KBM-7 (cell line): ENCODE results near the gene C14orf93.
A peak's percentile ranks its signal among the peaks of the same experiment; 100 is the strongest.
"Not testable (repeated sequence)": the region's sequence is repeated elsewhere in the genome, so short reads cannot be mapped to it uniquely, and the experiment has no call there.

Source experiments
- DNase-seq: peaks from one replicate; pipeline ENCODE4 v3.0.0-alpha.2; 2015
- in situ Hi-C: fragments of 300-500 bp; cut with MboI; formaldehyde crosslinking; loops from 2 replicates; pipeline ENCODE4 v1.14.3; 2020; ENCODE audit warnings: low sequenced_read_pairs, low pct_unique_long_range_greater_than_20kb, mixed read lengths

The C14orf93 gene

GRCh38 chr14:23024612-23025075, 14.7 kb upstream of the C14orf93 start:
- no peak for DNase-seq
- in situ Hi-C loops, result no loop called here

DNA sequence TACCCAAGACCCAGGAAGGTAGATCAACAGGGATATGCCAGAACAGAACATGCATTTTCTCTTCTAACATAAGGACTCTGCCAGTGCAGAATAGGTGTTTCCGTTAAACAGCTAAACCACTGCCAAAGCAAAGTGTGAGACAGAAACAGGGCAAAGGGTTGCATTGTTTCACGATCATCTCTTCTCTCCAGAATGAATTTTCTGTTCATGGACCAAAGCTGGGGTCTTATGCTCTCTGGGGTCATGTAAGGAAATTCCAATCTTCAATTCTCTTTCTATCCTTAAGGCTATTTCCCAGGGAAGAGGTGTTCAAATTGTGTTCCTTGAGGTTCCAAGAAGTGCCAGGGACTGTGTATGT, 13.8 kb upstream of the C14orf93 start:
- in situ Hi-C loops, result no loop called here
- no peak for DNase-seq

DNA sequence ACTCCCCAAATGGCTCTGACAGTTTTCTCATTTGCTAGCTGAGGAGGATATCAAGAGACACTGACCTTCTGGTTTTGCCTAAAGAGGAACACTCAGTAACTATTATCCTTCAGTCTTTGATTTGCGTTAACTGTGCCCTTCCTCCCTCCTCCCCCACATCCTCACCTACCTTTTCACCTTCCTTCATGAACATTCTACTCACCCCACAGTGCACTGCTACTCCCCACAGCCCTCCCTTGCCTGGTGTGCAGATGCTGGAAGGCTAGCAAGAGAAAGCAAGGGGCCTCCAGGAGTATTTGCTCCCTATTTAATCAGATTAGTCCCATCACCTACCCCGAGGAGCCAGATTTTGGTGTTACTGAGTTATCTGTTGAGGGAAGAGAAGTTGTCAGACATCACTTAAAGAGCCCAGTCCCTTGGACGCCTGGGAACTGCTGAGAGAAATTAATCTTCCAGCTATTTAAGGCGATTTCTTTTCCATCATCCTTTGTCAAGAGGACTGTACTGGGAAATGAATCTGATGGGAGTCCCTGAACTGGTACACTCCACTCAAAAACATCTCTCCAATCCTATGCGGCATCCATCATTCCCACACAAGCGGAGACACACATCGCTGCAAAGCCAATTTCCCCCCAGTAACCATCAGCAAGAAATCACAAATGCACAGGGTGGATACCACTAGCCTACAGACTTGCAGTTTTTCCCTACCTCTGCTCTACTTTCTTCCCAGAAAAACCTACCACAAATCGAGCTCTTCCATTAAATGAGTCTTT, 13.3 kb upstream of the C14orf93 start:
- no peak for DNase-seq
- in situ Hi-C loops, result no loop called here

- in situ Hi-C loops, result no loop called here
- DNase-seq, result no peak
These were observed 12.0 kb upstream of the C14orf93 start for GRCh38 chr14:23021889-23022442.

GRCh38 chr14:23021434-23021833, 11.5 kb upstream of the C14orf93 start:
- no peak for DNase-seq
- in situ Hi-C loops, result no loop called here

GRCh38 chr14:23020143-23021128, 10.5 kb upstream of the C14orf93 start:
- no peak for DNase-seq
- in situ Hi-C loops, result no loop called here

GRCh38 chr14:23018107-23018506, 8.2 kb upstream of the C14orf93 start:
- in situ Hi-C loops, result no loop called here
- DNase-seq, result no peak

DNA sequence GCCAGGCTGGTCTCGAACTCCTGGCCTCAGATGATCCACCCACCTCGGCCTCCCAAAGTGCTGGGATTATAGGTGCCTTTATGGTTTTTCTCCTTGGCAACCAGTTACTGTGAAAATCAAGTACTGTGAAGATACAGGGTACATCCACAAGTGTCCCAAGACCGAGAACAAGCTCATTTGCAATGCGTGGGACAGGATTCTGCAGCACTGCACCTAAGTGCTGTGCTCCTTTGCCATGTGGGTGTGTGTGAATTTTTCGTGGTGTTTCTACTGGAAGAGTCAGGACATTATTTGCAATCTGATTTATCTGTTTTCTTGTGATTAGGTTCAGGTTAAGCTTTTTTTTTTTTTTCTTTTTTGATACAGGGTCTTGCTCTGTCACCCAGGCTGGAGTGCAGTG, 7.1 kb upstream of the C14orf93 start:
- in situ Hi-C loops, result no loop called here
- no peak for DNase-seq

GRCh38 chr14:23015618-23016017, 5.7 kb upstream of the C14orf93 start:
- in situ Hi-C loops, result no loop called here
- no peak for DNase-seq

- DNase-seq, in situ Hi-C loops: not testable (repeated sequence)
These were observed 3.8 kb upstream of the C14orf93 start for GRCh38 chr14:23013749-23014054.

DNA sequence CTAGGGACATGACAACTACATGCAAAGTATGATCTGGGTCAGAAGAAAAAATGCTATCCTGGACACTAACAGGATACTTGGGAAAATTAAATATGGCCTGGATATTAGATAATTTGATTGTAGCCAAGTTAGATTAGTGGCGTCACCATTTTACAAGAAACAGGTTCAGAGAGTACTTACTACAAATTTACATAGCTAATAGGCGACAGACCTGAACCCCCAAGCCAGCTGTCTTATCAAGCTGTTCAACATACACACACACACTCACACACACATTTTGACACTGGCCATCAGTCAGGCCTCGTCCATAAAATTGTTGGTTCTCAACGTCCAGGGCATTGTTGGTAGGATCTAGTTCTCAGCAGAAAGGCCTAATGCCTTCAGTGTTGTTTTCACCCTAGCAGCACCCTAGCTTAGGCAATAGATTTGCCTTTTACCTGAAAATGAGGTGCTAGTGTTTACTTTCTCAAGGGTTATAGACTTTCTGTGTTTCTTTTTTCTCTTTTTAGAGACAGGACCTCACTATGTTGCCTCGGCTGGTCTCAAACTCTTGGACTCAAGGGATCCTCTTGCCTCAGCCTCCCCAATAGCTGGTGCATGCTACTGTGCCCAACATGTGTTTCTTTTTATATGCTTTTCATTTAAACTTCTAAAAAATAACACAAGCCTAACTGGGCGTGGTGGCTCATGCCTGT, 3.3 kb upstream of the C14orf93 start:
- no peak for DNase-seq
- in situ Hi-C loops, result no loop called here

GRCh38 chr14:23009483-23009938, 432 bp downstream of the C14orf93 start:
- in situ Hi-C loops, result no loop called here

GRCh38 chr14:23008831-23009230, 1.1 kb downstream of the C14orf93 start:
- in situ Hi-C loops, result no loop called here
- peak; percentile 78 for DNase-seq

More at GRCh38 chr14:23009483-23009938, 432 bp downstream of the C14orf93 start:
- DNase-seq, result no peak

DNA sequence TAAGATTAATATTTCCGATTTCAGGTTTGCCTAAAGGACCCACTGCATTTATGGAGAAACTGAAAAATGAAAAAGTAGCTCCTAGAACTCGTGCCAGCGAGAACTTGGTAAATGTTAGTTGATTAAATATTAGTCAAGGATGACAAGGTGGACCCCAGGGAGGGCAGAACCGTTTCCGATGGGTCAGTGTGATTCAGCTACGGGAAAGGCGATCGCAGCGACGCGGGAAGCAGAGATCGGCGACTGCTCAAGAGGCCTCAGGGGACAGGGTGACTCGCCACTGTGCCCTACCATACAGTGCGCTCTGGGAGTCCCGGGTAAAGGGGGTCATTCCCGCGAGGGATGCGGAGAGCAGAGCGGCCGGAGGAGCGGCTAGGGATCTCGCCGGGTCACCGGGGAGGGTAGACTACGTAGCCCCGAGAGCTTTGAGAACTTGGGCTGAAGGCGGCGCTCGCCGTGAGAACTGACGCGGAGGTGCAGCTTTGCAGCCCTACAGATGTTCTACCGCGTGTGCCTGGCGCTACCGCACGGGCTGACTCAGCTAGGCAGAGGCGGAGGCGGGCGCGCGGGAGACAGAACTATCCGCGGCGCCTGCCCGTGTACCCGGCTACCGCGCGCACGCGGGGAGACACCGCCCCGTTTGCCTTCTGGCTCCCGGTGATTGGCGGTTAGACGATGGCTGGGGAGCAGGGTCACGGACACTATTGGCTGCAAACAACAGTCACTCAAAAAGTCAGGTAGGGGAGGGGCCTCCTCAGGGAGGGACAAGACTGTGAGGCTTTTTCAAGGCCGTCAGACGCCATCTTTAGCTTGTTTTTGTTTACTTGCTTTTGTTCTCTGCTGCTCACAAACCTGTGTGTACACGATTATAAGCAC, 3.2 kb downstream of the C14orf93 start:
- DNase-seq, result peak; percentile 99
- in situ Hi-C loops, result no loop called here

- in situ Hi-C loops, result no loop called here
- DNase-seq, result peak; percentile 29
These were observed 3.8 kb downstream of the C14orf93 start for GRCh38 chr14:23006188-23006534.

- in situ Hi-C loops, result no loop called here
- DNase-seq, result no peak
These were observed 4.3 kb downstream of the C14orf93 start for GRCh38 chr14:23005451-23006187.

GRCh38 chr14:23004274-23004673, 5.7 kb downstream of the C14orf93 start:
- in situ Hi-C loops, DNase-seq: not testable (repeated sequence)

DNA sequence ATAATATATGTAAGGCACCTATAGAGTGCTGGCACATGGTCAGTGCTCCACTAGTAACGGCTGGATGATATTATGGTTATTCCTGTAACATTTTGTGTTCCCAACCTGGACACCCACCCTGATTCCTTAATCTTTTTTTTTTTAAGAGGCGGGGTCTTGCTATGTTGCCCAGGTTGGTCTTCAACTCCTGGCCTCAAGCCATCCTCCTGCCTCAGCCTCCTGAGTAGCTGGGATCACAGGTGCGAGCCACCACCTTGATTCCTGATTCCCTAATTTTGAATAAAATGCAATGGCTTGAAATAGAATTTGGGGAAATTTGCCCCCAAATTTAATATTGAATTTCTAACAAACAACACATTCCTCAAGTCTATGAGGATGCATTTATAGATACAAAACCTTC, 7.4 kb downstream of the C14orf93 start:
- in situ Hi-C loops, result no loop called here
- DNase-seq, result no peak
